ENCODE results near the gene MARCHF4.
A peak's percentile ranks its signal among the peaks of the same experiment; 100 is the strongest.
"Not testable (repeated sequence)": the region's sequence is repeated elsewhere in the genome, so short reads cannot be mapped to it uniquely, and the experiment has no call there.

The MARCHF4 gene

DNA sequence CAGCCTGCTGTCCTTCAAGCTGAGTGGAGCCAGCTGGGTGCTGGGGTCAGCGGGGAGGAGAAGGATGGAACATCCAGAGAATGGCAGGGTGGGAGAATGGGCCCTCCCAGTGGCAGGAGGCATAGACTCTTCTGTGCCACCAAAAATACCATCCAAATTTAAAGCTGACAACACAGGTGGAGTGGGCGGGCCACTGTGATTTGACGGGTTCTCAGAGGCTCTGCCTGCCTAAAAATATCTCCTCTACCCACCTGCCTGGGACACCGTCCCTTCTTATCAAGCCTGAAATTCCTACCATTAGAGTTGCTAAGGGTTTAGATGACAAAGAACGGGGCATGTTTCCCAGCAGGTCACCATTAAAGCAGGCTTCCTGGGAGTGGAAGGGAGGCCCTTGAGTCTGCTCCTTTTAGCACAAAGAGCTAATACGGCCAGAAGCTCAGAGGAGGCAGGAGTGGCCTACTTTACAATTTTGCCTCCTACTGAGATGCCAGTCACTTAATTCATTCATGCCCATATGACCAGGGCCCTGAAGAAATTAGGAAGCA, 19.8 kb upstream of the MARCHF4 start:
- DNase-seq (ENCODE audit: low spot score): no peak

DNA sequence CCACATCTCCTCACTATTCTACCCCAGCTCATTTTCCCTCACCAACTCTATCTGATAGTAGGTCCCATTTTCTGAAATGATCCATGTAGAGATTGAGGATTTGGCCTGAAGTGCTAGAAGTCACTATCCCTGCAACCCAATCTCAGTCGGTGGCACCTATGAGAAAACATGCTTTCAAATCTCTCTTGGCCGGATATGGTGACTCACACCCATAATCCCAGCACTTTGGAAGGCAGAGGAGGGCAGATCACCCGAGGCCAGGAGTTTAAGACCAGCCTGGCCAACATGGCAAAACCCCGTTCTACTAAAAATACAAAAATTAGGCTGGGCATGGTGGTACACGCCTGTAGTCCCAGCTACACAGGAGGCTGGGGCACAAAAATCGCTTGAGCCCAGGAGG, 19.1 kb upstream of the MARCHF4 start:
- no peak for DNase-seq (ENCODE audit: low spot score)

DNA sequence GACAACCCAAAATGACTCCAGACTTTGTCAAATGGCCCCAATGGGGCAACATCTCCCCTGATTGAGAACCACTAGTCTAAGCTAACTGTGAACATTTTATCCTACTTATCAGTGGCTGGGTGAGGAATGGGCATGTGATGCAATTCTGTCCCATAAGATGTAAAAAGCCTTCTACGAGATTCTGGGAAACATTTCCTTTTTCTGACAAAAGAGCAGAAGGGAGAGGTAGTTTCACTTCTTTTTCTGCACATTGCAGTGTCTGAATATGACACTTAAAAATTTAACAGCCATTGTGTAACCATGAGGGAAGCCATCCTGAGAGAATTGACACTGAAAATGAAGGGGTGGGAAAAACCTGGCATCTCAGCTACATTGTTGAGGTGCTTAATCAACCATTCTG, 17.3 kb upstream of the MARCHF4 start:
- DNase-seq (ENCODE audit: low spot score): peak; percentile 41

GRCh38 chr2:216388046-216388884, 16.0 kb upstream of the MARCHF4 start:
- DNase-seq (ENCODE audit: low spot score): no peak

DNA sequence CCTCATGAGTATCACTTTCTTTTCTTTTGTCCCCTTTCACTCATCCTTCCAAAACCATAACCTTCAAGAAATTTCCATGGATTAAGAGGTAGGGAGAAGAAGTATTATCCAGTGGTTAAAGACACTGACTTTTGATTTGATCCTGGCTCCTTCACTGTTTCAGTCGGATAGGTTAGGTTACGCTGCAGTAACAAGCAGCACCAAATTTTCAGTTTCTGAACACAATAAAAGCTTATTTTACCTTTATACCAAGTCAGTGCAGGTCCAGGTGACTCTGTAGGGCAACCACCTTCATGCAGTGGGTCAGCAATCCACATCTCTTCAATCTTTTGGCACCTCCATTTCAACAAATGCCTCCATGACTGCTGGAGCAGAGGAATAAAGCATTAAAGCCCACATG, 15.0 kb upstream of the MARCHF4 start:
- DNase-seq (ENCODE audit: low spot score): no peak

DNA sequence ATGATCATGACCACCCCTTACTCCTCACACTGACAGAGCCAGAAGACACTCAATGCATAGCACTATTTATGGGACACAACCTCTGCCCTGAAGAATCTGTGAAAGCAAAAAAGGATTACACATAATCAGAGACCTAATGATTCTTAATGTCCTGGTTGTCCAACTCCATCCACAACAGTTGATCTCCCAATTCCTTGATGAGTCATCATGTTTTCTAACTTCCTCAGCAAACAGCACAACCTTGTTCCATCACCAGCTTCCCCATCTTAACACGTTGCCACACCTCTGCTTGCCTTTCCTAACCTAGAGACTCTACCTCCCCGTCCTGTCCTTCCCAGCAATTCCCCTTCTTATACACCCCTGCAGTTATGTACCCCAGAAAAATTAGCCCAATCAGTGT, 13.2 kb upstream of the MARCHF4 start:
- DNase-seq (ENCODE audit: low spot score): no peak

DNA sequence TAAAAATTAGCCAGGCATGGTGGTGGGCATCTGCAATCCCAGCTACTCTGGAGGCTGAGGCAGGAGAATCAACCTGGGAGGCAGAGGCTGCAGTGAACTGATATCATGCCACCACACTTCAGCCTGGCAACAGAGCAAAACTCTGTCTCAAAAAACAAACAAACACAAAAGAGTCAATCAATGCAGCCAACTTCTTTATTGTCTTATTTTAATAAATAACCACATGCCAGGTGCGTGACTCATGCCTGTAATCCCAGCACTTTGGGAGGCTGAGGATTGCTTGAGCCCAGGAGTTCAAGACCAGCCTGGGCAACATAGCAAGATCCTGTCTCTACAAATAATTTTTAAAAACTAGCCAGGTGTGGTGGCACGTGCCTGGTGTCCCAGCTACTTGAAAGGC, 12.1 kb upstream of the MARCHF4 start:
- DNase-seq (ENCODE audit: low spot score): not testable (repeated sequence)

- DNase-seq (ENCODE audit: low spot score): no peak
Observed at GRCh38 chr2:216379977-216380376, 7.7 kb upstream of the MARCHF4 start.

GRCh38 chr2:216375286-216375685, 3.0 kb upstream of the MARCHF4 start:
- no peak for DNase-seq (ENCODE audit: low spot score)

- DNase-seq (ENCODE audit: low spot score): no peak
Observed at GRCh38 chr2:216373896-216374295, 1.6 kb upstream of the MARCHF4 start.

GRCh38 chr2:216372761-216373291, 543 bp upstream of the MARCHF4 start:
- DNase-seq (ENCODE audit: low spot score): peak; percentile 54

DNA sequence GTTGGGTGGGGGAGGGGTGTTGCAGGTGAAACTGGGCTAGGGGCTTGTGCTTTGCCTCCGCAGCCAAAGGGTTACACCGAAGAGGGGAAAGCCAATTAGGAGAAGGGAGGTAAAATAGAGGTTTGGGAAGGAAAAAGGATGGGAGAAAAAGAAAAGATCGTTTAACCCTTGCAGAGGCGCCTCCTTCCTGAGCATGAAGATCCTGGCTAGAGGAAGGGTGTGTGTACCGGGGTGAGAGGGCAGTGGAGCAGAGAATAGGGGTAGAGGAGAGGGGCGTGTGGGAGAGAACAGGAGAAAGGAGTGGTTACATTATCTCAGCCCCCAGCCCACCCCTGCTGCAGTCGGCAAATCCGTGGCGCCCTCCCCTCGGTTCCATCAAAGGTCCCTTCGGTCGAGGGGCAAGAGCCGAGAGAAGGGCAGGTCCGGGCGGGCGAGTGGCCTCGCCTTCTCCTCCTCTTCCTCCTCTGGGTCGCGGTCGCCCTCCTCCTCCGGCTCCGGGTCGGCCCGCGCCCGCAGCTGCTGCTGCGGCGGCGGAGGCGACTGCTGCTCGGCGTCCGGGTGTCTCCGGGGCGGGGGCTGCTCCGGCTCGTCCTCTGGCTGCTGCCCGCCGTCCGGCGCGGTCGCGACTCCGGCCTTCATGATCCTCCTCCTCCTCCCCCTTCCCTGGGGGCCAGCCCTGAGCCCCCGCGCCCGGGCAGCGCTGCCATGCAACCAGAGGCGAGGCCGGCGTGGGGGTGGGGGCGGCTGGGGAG, 1.1 kb downstream of the MARCHF4 start:
- DNase-seq (ENCODE audit: low spot score): peak; percentile 64

DNA sequence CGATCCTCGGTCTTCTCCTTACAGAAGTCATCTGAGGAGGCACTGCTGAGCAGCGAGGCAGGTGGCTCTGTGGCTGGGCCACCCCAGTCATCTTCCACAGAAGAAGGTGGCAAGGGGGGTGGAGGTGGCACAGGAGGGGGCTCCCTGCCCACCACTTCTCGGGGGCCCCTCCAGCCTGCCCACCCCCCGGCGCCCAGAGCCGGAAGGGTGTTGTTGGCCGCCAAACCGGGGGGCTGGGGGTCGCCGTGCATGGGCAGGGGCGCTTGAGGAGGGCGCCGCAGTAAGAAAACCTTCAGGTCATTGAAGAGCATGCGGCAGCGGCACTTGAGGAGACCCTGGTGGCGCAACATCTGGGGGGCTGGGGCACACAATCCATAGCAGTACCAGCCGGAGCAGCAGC, 2.5 kb downstream of the MARCHF4 start:
- DNase-seq (ENCODE audit: low spot score): no peak

GRCh38 chr2:216366777-216367471, 5.4 kb downstream of the MARCHF4 start:
- DNase-seq (ENCODE audit: low spot score): no peak

DNA sequence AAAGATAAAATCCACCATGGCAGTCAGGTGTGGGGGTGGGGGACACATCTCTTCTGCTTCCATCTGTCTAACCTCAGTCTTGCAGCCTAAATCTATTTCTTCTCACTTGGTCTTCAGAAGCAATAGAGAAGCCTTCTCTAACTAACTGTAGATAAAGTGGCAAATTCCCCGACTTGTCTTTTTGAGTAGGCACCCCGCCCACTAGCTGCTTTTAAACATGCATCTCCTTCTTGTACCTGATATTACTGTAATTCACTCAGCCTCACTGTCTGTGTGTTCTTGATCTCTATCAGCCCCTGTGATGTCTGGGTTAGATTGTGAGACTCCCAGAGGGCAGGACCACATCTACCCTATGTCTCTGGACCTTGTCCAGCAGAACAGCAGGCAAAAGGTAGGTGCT, 6.8 kb downstream of the MARCHF4 start:
- no peak for DNase-seq (ENCODE audit: low spot score)

DNA sequence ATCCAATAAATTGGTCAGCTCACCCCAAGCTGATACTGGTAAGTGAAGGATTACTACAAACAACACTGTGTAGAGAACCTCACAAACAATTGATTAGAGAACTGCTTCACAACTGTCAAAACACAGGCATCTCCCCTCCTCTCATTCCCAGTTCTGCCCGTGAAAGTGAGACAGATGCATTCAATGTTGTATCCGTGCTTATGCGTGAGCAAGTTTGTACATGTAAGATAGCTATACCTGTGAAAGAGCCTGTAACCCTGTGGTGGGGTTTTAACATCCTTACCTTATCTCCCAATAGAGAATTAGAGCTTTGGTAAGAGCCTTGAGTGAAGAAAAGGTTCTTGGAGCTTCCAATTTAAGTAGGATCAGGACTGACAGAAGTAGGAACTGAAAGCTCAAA, 9.1 kb downstream of the MARCHF4 start:
- DNase-seq (ENCODE audit: low spot score): no peak

DNA sequence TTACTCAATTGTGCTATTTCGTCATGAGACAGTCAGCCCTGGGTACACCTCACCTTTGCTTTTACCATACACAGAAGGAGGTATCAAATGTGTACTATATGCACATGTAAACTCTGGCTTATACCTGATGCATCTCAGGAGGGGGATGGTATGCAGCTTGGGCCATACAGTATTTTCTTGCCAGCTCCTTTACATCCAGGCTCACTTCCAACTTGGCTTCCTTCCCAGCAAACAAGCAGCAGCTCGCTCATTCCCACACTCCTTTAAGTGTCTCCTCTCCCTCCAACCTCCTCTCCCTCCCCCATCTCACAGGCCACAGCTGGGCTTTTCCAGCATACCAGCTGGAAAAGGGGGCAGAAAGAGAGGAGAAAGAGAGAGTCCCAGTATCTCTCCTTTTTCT, 9.6 kb downstream of the MARCHF4 start:
- DNase-seq (ENCODE audit: low spot score): no peak

GRCh38 chr2:216355711-216356110, 16.6 kb downstream of the MARCHF4 start:
- DNase-seq (ENCODE audit: low spot score): no peak

- no peak for DNase-seq (ENCODE audit: low spot score)
Observed at GRCh38 chr2:216354306-216354705, 18.0 kb downstream of the MARCHF4 start.

DNA sequence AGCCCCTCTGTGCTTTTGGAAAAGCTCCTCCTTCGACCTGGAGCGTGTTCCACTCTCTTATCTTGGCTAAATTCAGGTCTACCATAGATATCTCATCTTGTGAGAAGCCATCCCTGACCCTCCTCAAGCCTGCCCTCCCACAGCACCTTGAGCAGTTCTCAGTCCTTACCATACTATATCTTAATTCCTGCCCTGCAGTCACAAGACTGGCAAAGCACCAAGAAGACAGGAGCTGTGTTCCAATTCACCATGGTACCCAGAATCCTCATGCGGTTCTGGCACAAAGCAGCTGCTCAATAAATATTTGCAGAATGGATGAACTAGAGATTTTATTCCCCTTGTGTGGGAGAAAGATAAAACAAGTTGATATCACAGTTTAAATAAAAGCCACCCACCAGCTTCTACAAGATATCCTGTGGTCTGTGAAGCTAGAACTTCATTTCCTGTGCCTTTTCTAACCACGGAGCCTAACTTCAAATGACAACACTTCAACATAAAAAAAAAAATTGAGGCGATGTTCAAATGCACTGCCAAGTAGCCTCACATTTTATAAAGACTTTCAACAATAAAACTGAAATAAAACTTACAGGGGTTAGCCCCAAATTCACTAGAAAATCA, 19.5 kb downstream of the MARCHF4 start:
- DNase-seq (ENCODE audit: low spot score): no peak

GRCh38 chr2:216351172-216351925, 20.9 kb downstream of the MARCHF4 start:
- DNase-seq (ENCODE audit: low spot score): no peak

All from GM03348 (cell line).